ENCODE measurements around the gene TXNL4B.

- no peak for TF ChIP-seq CTCF (IDR thresholded peaks at IDR 0.05)
- no peak for TF ChIP-seq POLR2A (IDR thresholded peaks at IDR 0.05)
These were observed 36.7 kb upstream of the TXNL4B start for GRCh38 chr16:72129976-72130656.

Data from testis (tissue), 2 donors.